GM10248 (cell line): ENCODE results near the gene CNNM2.
"Not testable (repeated sequence)": the region's sequence is repeated elsewhere in the genome, so short reads cannot be mapped to it uniquely, and the experiment has no call there.

Source experiments
- CTCF ChIA-PET: fragments of 300-600 bp; sonication (Branson Sonifier 250); formaldehyde crosslinking; extraction: SDS; loops from one replicate; lab custom pipeline; 2021; ENCODE audit warnings: antibody characterized with exemption; lab: Yijun Ruan, JAX
- POLR2A ChIA-PET: fragments of 350-650 bp; sonication (Branson Sonifier 250); formaldehyde crosslinking; extraction: SDS; loops from one replicate; lab custom pipeline; 2020; ENCODE audit warnings: antibody characterized with exemption; lab: Yijun Ruan, JAX
- DNase-seq: peaks from one replicate; pipeline ENCODE4 v3.0.0; 2012; ENCODE audit errors: extremely low spot score
- CTCF ChIP-seq: IDR thresholded peaks from 2 replicates; pipeline ENCODE4 v1.5.1; 2012; ENCODE audit warnings: mild to moderate bottlenecking, low read depth; ENCODE audit errors: extremely low read depth, missing control alignments, control extremely low read depth

Gene CNNM2

GRCh38 chr10:102988404-102989314 is 70.6 kb downstream of the CNNM2 start:
- DNase-seq, result no peak
- POLR2A ChIA-PET, result no interaction called here
- CTCF ChIA-PET, result interaction anchor here (1.2 to 2.6 kb wide), 3 partner anchors 8 to 21 kb away, joined by 3 to 7 read pairs (median 4); no protein-coding TSS in a partner anchor
- TF ChIP-seq CTCF, result no peak

- no peak for DNase-seq
- ChIA-PET POLR2A (interaction anchor here (0.7 kb wide), 1 partner anchor 15 kb away, joined by 5 read pairs; no protein-coding TSS in a partner anchor), CTCF (interaction anchor here (1.0 kb wide), 1 partner anchor 33 kb away, joined by 3 read pairs; no protein-coding TSS in a partner anchor)
- no peak for TF ChIP-seq CTCF
Measured at GRCh38 chr10:102994531-102995295, 76.6 kb downstream of the CNNM2 start.

- POLR2A ChIA-PET, result no interaction called here
Measured at GRCh38 chr10:102996876-102997275, 78.8 kb downstream of the CNNM2 start.

GRCh38 chr10:102997998-102998397 is 79.9 kb downstream of the CNNM2 start:
- CTCF ChIA-PET, result interaction anchor here (1.7 to 1.9 kb wide), 2 partner anchors 8 to 24 kb away, joined by 7 read pairs; no protein-coding TSS in a partner anchor
- TF ChIP-seq CTCF, result no peak
- POLR2A ChIA-PET, result no interaction called here
- peak; percentile 68 for DNase-seq

More at GRCh38 chr10:102996876-102997275, 78.8 kb downstream of the CNNM2 start:
- no peak for TF ChIP-seq CTCF
- CTCF ChIA-PET, result interaction anchor here (1.0 to 1.9 kb wide), 3 partner anchors 9 to 96 kb away, joined by 3 to 7 read pairs (median 7); no protein-coding TSS in a partner anchor
- DNase-seq, result no peak

- POLR2A ChIA-PET, result no interaction called here
- no peak for DNase-seq
- no peak for TF ChIP-seq CTCF
- CTCF ChIA-PET, result interaction anchor here (1.7 to 1.9 kb wide), 2 partner anchors 8 to 25 kb away, joined by 7 read pairs; no protein-coding TSS in a partner anchor
Measured at GRCh38 chr10:102998399-102998907, 80.4 kb downstream of the CNNM2 start.

GRCh38 chr10:103000050-103000449 is 82.0 kb downstream of the CNNM2 start:
- POLR2A ChIA-PET, result interaction anchor here (0.6 kb wide), 1 partner anchor 375 kb away, joined by 4 read pairs; no protein-coding TSS in a partner anchor
- not testable (repeated sequence) for DNase-seq
- CTCF ChIA-PET, result interaction anchor here (1.1 to 1.2 kb wide), 3 partner anchors 48 to 245 kb away, joined by 3 read pairs; partner anchors contain the start of gene CNNM2
